ENCODE measurements around the gene EPG5. TPM values are rescaled to one million over a fixed set of nuclear protein-coding genes. Genes with fewer than 3 reads are reported as not detected.

EPG5 gene
- total RNA-seq, 1 experiment from 2014 or later = 16.7 TPM

GRCh38 chr18:45945669-45946068, 21.5 kb downstream of the EPG5 start:
- Histone ChIP-seq H3K27ac (ENCODE audit: low read depth, low read length, poor library complexity, severe bottlenecking) (no peak overlapping the region), H3K4me1 (ENCODE audit: insufficient read depth, low read length, poor library complexity, severe bottlenecking) (no peaks in the 10 kb centered on the region), H3K27me3 (replicated peaks; ENCODE audit: insufficient read depth, low read depth, low read length, poor library complexity) (no peaks in the 10 kb centered on the region), H3K4me3 (ENCODE audit: low read depth, low read length, poor library complexity, severe bottlenecking) (no peak overlapping the region), H3K9me3 (ENCODE audit: low read depth, low read length, poor library complexity, severe bottlenecking) (no peaks in the 10 kb centered on the region), H3K36me3 (ENCODE audit: insufficient read depth, low read length, poor library complexity, severe bottlenecking) (peaks cover 32% of the 10 kb centered on the region)
- BruUV-seq (replicated peaks) = no TSS peak
- CTCF ChIA-PET = no interaction called here
- no peak for TF ChIP-seq EZH2 (IDR thresholded peaks at IDR 0.05; ENCODE audit: borderline replicate concordance, low read depth, low read length, poor library complexity, severe bottlenecking)
- DNase-seq (ENCODE audit: low spot score) = no peak
- intact Hi-C loops (cut with micrococcal nuclease; ENCODE audit: unreplicated experiment) = no loop called here
- POLR2A ChIA-PET (ENCODE audit: low non-redundant PET) = no interaction called here

GRCh38 chr18:45940724-45941123, 26.4 kb downstream of the EPG5 start:
- no peaks in the 10 kb centered on the region for H3K9me3 ChIP-seq (ENCODE audit: low read depth, low read length, poor library complexity, severe bottlenecking)
- peaks cover 24% of the 10 kb centered on the region for H3K36me3 ChIP-seq (ENCODE audit: insufficient read depth, low read length, poor library complexity, severe bottlenecking)
- TF ChIP-seq CTCF (conservative IDR thresholded peaks at IDR 0.05; ENCODE audit: low read depth, low read length) = no peak
- TF ChIP-seq EZH2 (IDR thresholded peaks at IDR 0.05; ENCODE audit: borderline replicate concordance, low read depth, low read length, poor library complexity, severe bottlenecking) = no peak
- ChIA-PET CTCF (no interaction called here), POLR2A (ENCODE audit: low non-redundant PET) (no interaction called here)
- H3K4me3 ChIP-seq (ENCODE audit: low read depth, low read length, poor library complexity, severe bottlenecking) = no peak overlapping the region
- H3K4me1 ChIP-seq (ENCODE audit: insufficient read depth, low read length, poor library complexity, severe bottlenecking) = no peaks in the 10 kb centered on the region
- intact Hi-C loops (cut with micrococcal nuclease; ENCODE audit: unreplicated experiment) = no loop called here
- no TSS peak for BruUV-seq (replicated peaks)
- DNase-seq (ENCODE audit: low spot score) = no peak
- no peaks in the 10 kb centered on the region for H3K27me3 ChIP-seq (replicated peaks; ENCODE audit: insufficient read depth, low read depth, low read length, poor library complexity)
- no peak overlapping the region for H3K27ac ChIP-seq (ENCODE audit: low read depth, low read length, poor library complexity, severe bottlenecking)

GRCh38 chr18:45939236-45939635, 27.9 kb downstream of the EPG5 start:
- Histone ChIP-seq H3K27me3 (replicated peaks; ENCODE audit: insufficient read depth, low read depth, low read length, poor library complexity) (no peaks in the 10 kb centered on the region), H3K36me3 (ENCODE audit: insufficient read depth, low read length, poor library complexity, severe bottlenecking) (peaks cover 24% of the 10 kb centered on the region), H3K4me3 (ENCODE audit: low read depth, low read length, poor library complexity, severe bottlenecking) (no peak overlapping the region), H3K27ac (ENCODE audit: low read depth, low read length, poor library complexity, severe bottlenecking) (no peak overlapping the region), H3K4me1 (ENCODE audit: insufficient read depth, low read length, poor library complexity, severe bottlenecking) (no peaks in the 10 kb centered on the region), H3K9me3 (ENCODE audit: low read depth, low read length, poor library complexity, severe bottlenecking) (no peaks in the 10 kb centered on the region)
- POLR2A ChIA-PET (ENCODE audit: low non-redundant PET) = no interaction called here
- DNase-seq (ENCODE audit: low spot score) = no peak
- TF ChIP-seq CTCF (conservative IDR thresholded peaks at IDR 0.05; ENCODE audit: low read depth, low read length) (no peak), EZH2 (IDR thresholded peaks at IDR 0.05; ENCODE audit: borderline replicate concordance, low read depth, low read length, poor library complexity, severe bottlenecking) (no peak)
- CTCF ChIA-PET = no interaction called here
- no TSS peak for BruUV-seq (replicated peaks)
- intact Hi-C loops (cut with micrococcal nuclease; ENCODE audit: unreplicated experiment) = no loop called here

- Histone ChIP-seq H3K4me1 (ENCODE audit: insufficient read depth, low read length, poor library complexity, severe bottlenecking) (no peaks in the 10 kb centered on the region), H3K4me3 (ENCODE audit: low read depth, low read length, poor library complexity, severe bottlenecking) (no peak overlapping the region), H3K27me3 (replicated peaks; ENCODE audit: insufficient read depth, low read depth, low read length, poor library complexity) (no peaks in the 10 kb centered on the region), H3K9me3 (ENCODE audit: low read depth, low read length, poor library complexity, severe bottlenecking) (no peaks in the 10 kb centered on the region), H3K36me3 (ENCODE audit: insufficient read depth, low read length, poor library complexity, severe bottlenecking) (peaks cover 24% of the 10 kb centered on the region), H3K27ac (ENCODE audit: low read depth, low read length, poor library complexity, severe bottlenecking) (no peak overlapping the region)
- no peak for DNase-seq (ENCODE audit: low spot score)
- BruUV-seq (replicated peaks) = no TSS peak
- CTCF ChIA-PET = no interaction called here
- POLR2A ChIA-PET (ENCODE audit: low non-redundant PET) = no interaction called here
- intact Hi-C loops (cut with micrococcal nuclease; ENCODE audit: unreplicated experiment) = no loop called here
- TF ChIP-seq EZH2 (IDR thresholded peaks at IDR 0.05; ENCODE audit: borderline replicate concordance, low read depth, low read length, poor library complexity, severe bottlenecking) = no peak
- no peak for TF ChIP-seq CTCF (conservative IDR thresholded peaks at IDR 0.05; ENCODE audit: low read depth, low read length)
Measured at GRCh38 chr18:45938488-45938935, 28.6 kb downstream of the EPG5 start.
